ENCODE measurements around the gene CYP2U1.

GRCh38 chr4:107966903-107967302 is 35.6 kb downstream of the CYP2U1 start:
- no peak for TF ChIP-seq POLR2A (IDR thresholded peaks at IDR 0.05; ENCODE audit: low read depth, low read length)
- no peak for TF ChIP-seq POLR2AphosphoS5 (IDR thresholded peaks at IDR 0.05; ENCODE audit: low read depth, low read length)

Data from GM12891 (cell line).